Measurements from ENCODE around the gene RNF43. TPM values are rescaled to one million over a fixed set of nuclear protein-coding genes. Genes with fewer than 3 reads are reported as not detected.

The RNF43 gene
- total and polyA plus RNA-seq, 4 donors: 4.1 to 8.4 (median 5.1) TPM

GRCh38 chr17:58382108-58382871 is 35.0 kb downstream of the RNF43 start:
- Histone ChIP-seq H3K27ac (ENCODE audit: low read depth in 1 of 2, low read length in 2 of 2) (peak overlapping the region; percentile 12 to 79), H3K27me3 (ENCODE audit: control insufficient read depth in 4 of 4, insufficient read depth in 4 of 4, low read length in 3 of 4) (no peaks in the 10 kb centered on the region), H3K9ac (ENCODE audit: low read depth in 1 of 2, low read length in 2 of 2) (peak overlapping the region in 1 of 2 donors; percentile 9), H3K4me1 (ENCODE audit: control insufficient read depth in 4 of 4, insufficient read depth in 4 of 4, low read length in 3 of 4) (peaks cover 22 to 73% (median 60%) of the 10 kb centered on the region in 4 donors), H3K36me3 (ENCODE audit: control insufficient read depth in 4 of 4, insufficient read depth in 3 of 4, low read depth in 1 of 4, low read length in 3 of 4) (no peaks in the 10 kb centered on the region), H3K4me3 (ENCODE audit: low read depth in 1 of 3, low read length in 3 of 3) (no peak overlapping the region), H3K9me3 (ENCODE audit: control insufficient read depth in 4 of 4, low read length in 3 of 4) (no peaks in the 10 kb centered on the region)
- no peak for DNase-seq (ENCODE audit: low spot score)
- no peak for TF ChIP-seq TAF1 (conservative IDR thresholded peaks at IDR 0.05)
- 10% methylated on average over 4 of the region's 4 CpGs for WGBS

DNA sequence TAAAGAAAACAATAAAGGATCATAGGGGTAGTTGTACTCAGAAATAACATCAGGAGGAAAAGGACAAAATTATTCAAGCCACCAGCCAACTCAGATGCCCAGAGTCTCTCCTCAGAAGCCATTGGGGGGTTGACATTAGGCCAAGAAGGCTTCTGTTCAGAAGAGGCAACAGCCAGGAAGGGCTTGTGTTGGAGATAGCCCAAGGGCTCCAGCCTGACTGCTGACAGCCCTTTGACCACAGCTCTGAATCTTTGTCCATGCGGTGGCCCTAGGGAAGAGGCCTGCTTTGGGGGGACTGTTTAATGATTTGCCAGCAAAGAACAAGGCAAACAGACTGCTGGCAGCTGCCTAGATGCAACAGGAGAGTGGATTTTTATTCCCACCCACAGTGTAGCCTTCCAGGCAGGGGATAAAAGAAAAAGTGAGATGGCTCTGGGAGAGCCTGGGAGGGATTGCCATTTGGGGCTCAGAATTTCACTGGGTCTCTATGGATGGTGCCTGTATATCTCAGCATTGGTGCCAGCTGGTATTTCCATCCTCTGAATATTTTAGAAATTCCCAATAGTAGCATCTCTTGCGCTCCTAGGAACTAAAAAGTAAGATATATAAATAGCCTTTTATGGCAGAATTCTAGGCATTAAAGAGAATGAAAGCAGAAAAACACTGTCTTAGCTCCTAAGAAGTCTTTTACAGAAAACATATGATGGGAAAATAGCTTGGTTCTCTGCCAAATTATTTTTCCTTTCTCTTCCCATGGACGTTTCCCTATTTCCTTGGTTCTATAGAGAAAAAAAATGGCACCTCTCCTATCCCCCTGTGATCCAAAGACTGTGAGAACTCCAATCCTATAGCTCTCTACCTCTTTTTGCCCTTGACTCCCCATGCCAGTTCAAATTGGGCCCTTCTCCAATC is 36.0 kb downstream of the RNF43 start:
- Histone ChIP-seq H3K36me3 (ENCODE audit: control insufficient read depth in 4 of 4, insufficient read depth in 3 of 4, low read depth in 1 of 4, low read length in 3 of 4) (no peaks in the 10 kb centered on the region), H3K27ac (ENCODE audit: low read depth in 1 of 2, low read length in 2 of 2) (peak overlapping the region; percentile 12 to 79), H3K27me3 (ENCODE audit: control insufficient read depth in 4 of 4, insufficient read depth in 4 of 4, low read length in 3 of 4) (no peaks in the 10 kb centered on the region), H3K4me3 (ENCODE audit: low read depth in 1 of 3, low read length in 3 of 3) (no peak overlapping the region), H3K4me1 (ENCODE audit: control insufficient read depth in 4 of 4, insufficient read depth in 4 of 4, low read length in 3 of 4) (peaks cover 22 to 74% (median 66%) of the 10 kb centered on the region in 4 donors), H3K9me3 (ENCODE audit: control insufficient read depth in 4 of 4, low read length in 3 of 4) (no peaks in the 10 kb centered on the region), H3K9ac (ENCODE audit: low read depth in 1 of 2, low read length in 2 of 2) (peak overlapping the region in 1 of 2 donors; percentile 9)
- 29% methylated on average over 3 of the region's 3 CpGs for WGBS
- peak; percentile 65 for DNase-seq (ENCODE audit: low spot score)
- no peak for TF ChIP-seq NR2F2 (IDR thresholded peaks at IDR 0.05)
- no peak for TF ChIP-seq ATF3 (IDR thresholded peaks at IDR 0.05)
- TF ChIP-seq RXRA (IDR thresholded peaks at IDR 0.05): peak; percentile 81 to 86
- peak; percentile 79 to 92 for TF ChIP-seq HNF4A (conservative IDR thresholded peaks at IDR 0.05)
- peak in 1 of 2 donors; percentile 78 for TF ChIP-seq JUND (IDR thresholded peaks at IDR 0.05)
- TF ChIP-seq REST (IDR thresholded peaks at IDR 0.05): peak; percentile 83
- peak; percentile 61 to 70 for TF ChIP-seq RAD21 (IDR thresholded peaks at IDR 0.05)
- TF ChIP-seq EGR1 (IDR thresholded peaks at IDR 0.05; ENCODE audit: low read depth in 2 of 2): no peak
- peak; percentile 74 for TF ChIP-seq FOXA1 (IDR thresholded peaks at IDR 0.05)
- TF ChIP-seq, protein P1, sequence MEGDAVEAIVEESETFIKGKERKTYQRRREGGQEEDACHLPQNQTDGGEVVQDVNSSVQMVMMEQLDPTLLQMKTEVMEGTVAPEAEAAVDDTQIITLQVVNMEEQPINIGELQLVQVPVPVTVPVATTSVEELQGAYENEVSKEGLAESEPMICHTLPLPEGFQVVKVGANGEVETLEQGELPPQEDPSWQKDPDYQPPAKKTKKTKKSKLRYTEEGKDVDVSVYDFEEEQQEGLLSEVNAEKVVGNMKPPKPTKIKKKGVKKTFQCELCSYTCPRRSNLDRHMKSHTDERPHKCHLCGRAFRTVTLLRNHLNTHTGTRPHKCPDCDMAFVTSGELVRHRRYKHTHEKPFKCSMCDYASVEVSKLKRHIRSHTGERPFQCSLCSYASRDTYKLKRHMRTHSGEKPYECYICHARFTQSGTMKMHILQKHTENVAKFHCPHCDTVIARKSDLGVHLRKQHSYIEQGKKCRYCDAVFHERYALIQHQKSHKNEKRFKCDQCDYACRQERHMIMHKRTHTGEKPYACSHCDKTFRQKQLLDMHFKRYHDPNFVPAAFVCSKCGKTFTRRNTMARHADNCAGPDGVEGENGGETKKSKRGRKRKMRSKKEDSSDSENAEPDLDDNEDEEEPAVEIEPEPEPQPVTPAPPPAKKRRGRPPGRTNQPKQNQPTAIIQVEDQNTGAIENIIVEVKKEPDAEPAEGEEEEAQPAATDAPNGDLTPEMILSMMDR (IDR thresholded peaks at IDR 0.05; ENCODE audit: low read depth, low read length, missing input control): no peak
- peak; percentile 70 for TF ChIP-seq YY1 (IDR thresholded peaks at IDR 0.05)
- TF ChIP-seq SP1 (IDR thresholded peaks at IDR 0.05): peak; percentile 81
- TF ChIP-seq FOXA2 (IDR thresholded peaks at IDR 0.05): peak; percentile 71
- TF ChIP-seq, protein P2, sequence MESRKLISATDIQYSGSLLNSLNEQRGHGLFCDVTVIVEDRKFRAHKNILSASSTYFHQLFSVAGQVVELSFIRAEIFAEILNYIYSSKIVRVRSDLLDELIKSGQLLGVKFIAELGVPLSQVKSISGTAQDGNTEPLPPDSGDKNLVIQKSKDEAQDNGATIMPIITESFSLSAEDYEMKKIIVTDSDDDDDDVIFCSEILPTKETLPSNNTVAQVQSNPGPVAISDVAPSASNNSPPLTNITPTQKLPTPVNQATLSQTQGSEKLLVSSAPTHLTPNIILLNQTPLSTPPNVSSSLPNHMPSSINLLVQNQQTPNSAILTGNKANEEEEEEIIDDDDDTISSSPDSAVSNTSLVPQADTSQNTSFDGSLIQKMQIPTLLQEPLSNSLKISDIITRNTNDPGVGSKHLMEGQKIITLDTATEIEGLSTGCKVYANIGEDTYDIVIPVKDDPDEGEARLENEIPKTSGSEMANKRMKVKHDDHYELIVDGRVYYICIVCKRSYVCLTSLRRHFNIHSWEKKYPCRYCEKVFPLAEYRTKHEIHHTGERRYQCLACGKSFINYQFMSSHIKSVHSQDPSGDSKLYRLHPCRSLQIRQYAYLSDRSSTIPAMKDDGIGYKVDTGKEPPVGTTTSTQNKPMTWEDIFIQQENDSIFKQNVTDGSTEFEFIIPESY (IDR thresholded peaks at IDR 0.05): peak; percentile 54
- TF ChIP-seq TAF1 (conservative IDR thresholded peaks at IDR 0.05): peak; percentile 84
- TF ChIP-seq, protein P3, sequence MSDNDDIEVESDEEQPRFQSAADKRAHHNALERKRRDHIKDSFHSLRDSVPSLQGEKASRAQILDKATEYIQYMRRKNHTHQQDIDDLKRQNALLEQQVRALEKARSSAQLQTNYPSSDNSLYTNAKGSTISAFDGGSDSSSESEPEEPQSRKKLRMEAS (IDR thresholded peaks at IDR 0.05): peak; percentile 86
- peak; percentile 62 for TF ChIP-seq HNF4G (IDR thresholded peaks at IDR 0.05)
- peak in 1 of 2 donors; percentile 75 for TF ChIP-seq GABPA (IDR thresholded peaks at IDR 0.05 in 1 of 2, conservative IDR thresholded peaks at IDR 0.05 in 1 of 2)
